Endothelial cell of umbilical vein (primary cell): ENCODE results near the gene SATB1. TPM values are rescaled to one million over a fixed set of nuclear protein-coding genes. Genes with fewer than 3 reads are reported as not detected.

Experiments used
- BruUV-seq: library from RNA; stranded (reverse); fragments of 400-500 nt; replicated peaks from 2 replicates; lab custom pipeline; 2021; lab: Mats Ljungman, UMichigan
- CTCF ChIA-PET: fragments of 300-600, 350-600 bp; sonication (Branson Sonifier 250); formaldehyde crosslinking; loops from one replicate; lab custom pipeline; 2021; ENCODE audit warnings: antibody characterized with exemption, inconsistent platforms; lab: Charles Lee
- POLR2A ChIA-PET: fragments of 300-600, 350-600 bp; sonication (Branson Sonifier 250); formaldehyde crosslinking; loops from one replicate; lab custom pipeline; 2021; ENCODE audit warnings: antibody characterized with exemption, inconsistent platforms; lab: Charles Lee
- DNase-seq: peaks from one replicate; pipeline ENCODE4 v3.0.0-alpha.2; 2011; ENCODE audit warnings: low read depth, low spot score
- FAIRE-seq: peaks from 2 replicates; lab custom pipeline; 2011; peaks lifted over from hg19 to GRCh38; lab: Jason Lieb, UNC
- H2AFZ ChIP-seq: 2 replicates; pipeline ENCODE4 v1.6.0; 2012; ENCODE audit warnings: low read depth, low read length, control low read depth, inconsistent platforms
- H3K27ac ChIP-seq: 2 replicates; pipeline ENCODE4 v1.5.1; 2011; ENCODE audit warnings: low read depth, mild to moderate bottlenecking, control low read depth, low read length, moderate library complexity; ENCODE audit not compliant: insufficient read depth
- H3K27me3 ChIP-seq, 2 experiments: 2 replicates each; pipeline versions ENCODE4 v1.6.0 to v1.6.1; 2011; ENCODE audit warnings: low read length in 2 of 2, mixed read lengths in 1 of 2; ENCODE audit not compliant: control insufficient read depth in 2 of 2, insufficient read depth in 2 of 2
- H3K36me3 ChIP-seq, 2 experiments: 2 replicates in 1 of 2; 3 replicates in 1 of 2; pipeline ENCODE4 v1.5.1; 2011; ENCODE audit warnings: low read length in 2 of 2, mild to moderate bottlenecking in 1 of 2, moderate library complexity in 1 of 2; ENCODE audit not compliant: control insufficient read depth in 2 of 2, insufficient read depth in 2 of 2; ENCODE audit errors: extremely low read depth in 1 of 2
- H3K4me1 ChIP-seq: 3 replicates; pipeline ENCODE4 v1.5.1; 2011; ENCODE audit warnings: mild to moderate bottlenecking, low read length; ENCODE audit not compliant: control insufficient read depth, insufficient read depth; ENCODE audit errors: extremely low read depth
- H3K4me2 ChIP-seq: 2 replicates; pipeline ENCODE4 v1.6.1; 2011; ENCODE audit warnings: low read length, control low read depth, mixed read lengths; ENCODE audit not compliant: insufficient read depth
- H3K4me3 ChIP-seq, 3 experiments: fragments of 200-600 bp in 1 of 3; sonication (generic), shearing (Covaris generic) in 1 of 3; replicated peaks in 1 of 3; 2 replicates each; pipeline ENCODE4 v1.5.1; 2011 to 2016; ENCODE audit warnings: control low read depth in 3 of 3, low read length in 3 of 3, mild to moderate bottlenecking in 2 of 3, inconsistent platforms in 1 of 3, low read depth in 1 of 3, moderate library complexity in 1 of 3; ENCODE audit not compliant: insufficient read depth in 1 of 3
- H3K79me2 ChIP-seq: 2 replicates; pipeline ENCODE4 v1.6.0; 2012; ENCODE audit warnings: low read length, inconsistent platforms; ENCODE audit not compliant: control insufficient read depth, insufficient read depth
- H3K9ac ChIP-seq: replicated peaks from 2 replicates; pipeline ENCODE3; 2011; ENCODE audit warnings: low read length, control low read depth; ENCODE audit not compliant: insufficient read depth; ENCODE audit errors: extremely low read depth
- H3K9me1 ChIP-seq: replicated peaks from 3 replicates; pipeline ENCODE4 v1.6.0; 2011; ENCODE audit warnings: mild to moderate bottlenecking, low read length; ENCODE audit not compliant: control insufficient read depth, insufficient read depth; ENCODE audit errors: extremely low read depth
- H3K9me3 ChIP-seq: replicated peaks from 2 replicates; pipeline ENCODE4 v1.5.1; 2012; ENCODE audit warnings: low read length, inconsistent platforms; ENCODE audit not compliant: control insufficient read depth, insufficient read depth
- H4K20me1 ChIP-seq: replicated peaks from 2 replicates; pipeline ENCODE3; 2011; ENCODE audit warnings: mild to moderate bottlenecking, low read length; ENCODE audit not compliant: control insufficient read depth, insufficient read depth; ENCODE audit errors: extremely low read depth
- CTCF ChIP-seq, 2 donors: IDR thresholded peaks; 1 replicate in 1 of 2; 2 replicates in 1 of 2; pipeline ENCODE4 v1.5.1; 2011; ENCODE audit warnings: low read length in 2 of 2, mild to moderate bottlenecking in 2 of 2, moderate library complexity in 2 of 2, control low read depth in 1 of 2, inconsistent platforms in 1 of 2, low read depth in 1 of 2; ENCODE audit not compliant: insufficient read depth in 1 of 2; ENCODE audit errors: extremely low read depth in 1 of 2
- EZH2 ChIP-seq: IDR thresholded peaks from 2 replicates; pipeline ENCODE4 v1.6.1; 2012; ENCODE audit warnings: borderline replicate concordance, low read depth, mild to moderate bottlenecking, moderate library complexity, low read length, inconsistent platforms; ENCODE audit not compliant: severe bottlenecking
- FOS ChIP-seq: IDR thresholded peaks from 2 replicates; pipeline ENCODE4 v1.6.1; 2011; ENCODE audit warnings: mild to moderate bottlenecking, low read length, moderate library complexity, borderline replicate concordance; ENCODE audit not compliant: insufficient read depth
- GATA2 ChIP-seq: IDR thresholded peaks from 2 replicates; pipeline ENCODE4 v1.7.0; 2011; ENCODE audit warnings: low read depth, mild to moderate bottlenecking, moderate library complexity, mixed read lengths, low read length; ENCODE audit not compliant: insufficient read length, insufficient read depth
- JUN ChIP-seq: IDR thresholded peaks from 2 replicates; pipeline ENCODE4 v1.6.1; 2011; ENCODE audit warnings: borderline replicate concordance, low read depth; ENCODE audit not compliant: insufficient read length, insufficient read depth
- MAX ChIP-seq: IDR thresholded peaks from 2 replicates; pipeline ENCODE4 v1.6.1; 2011; ENCODE audit not compliant: insufficient read depth, insufficient read length
- MYC ChIP-seq: IDR thresholded peaks from one replicate; pipeline ENCODE4 v1.6.1; 2011; ENCODE audit warnings: mild to moderate bottlenecking, low read depth, low read length
- POLR2A ChIP-seq: IDR thresholded peaks from 2 replicates; pipeline ENCODE4 v1.6.1; 2012; ENCODE audit warnings: low read depth, mild to moderate bottlenecking, control low read depth, low read length
- POLR2AphosphoS5 ChIP-seq: IDR thresholded peaks from 2 replicates; pipeline ENCODE4 v1.6.1; 2012; ENCODE audit warnings: low read depth, mild to moderate bottlenecking, control low read depth, low read length, moderate library complexity; ENCODE audit not compliant: insufficient read depth
- dilution Hi-C: fragments of 300-500 bp; cut with MboI; formaldehyde crosslinking; loops from one replicate; pipeline ENCODE4 v1.15.0; 2019; ENCODE audit warnings: low sequenced_read_pairs; ENCODE audit not compliant: extremely low pct_ligation_motif_present
- intact Hi-C: fragments of 100-400 bp; cut with micrococcal nuclease; formaldehyde crosslinking; loops from one replicate; pipeline ENCODE4 v1.10.0; 2022
- polyA plus RNA-seq, 4 experiments: library from polyadenylated mRNA; depleted of rRNA in 3 of 4; stranded (reverse) in 3 of 4; unstranded in 1 of 4; fragments of >200 nt; gene quantifications; 2 replicates each; pipeline versions ENCODE4 v1.2.1 to v1.2.3, GENCODE V29; 2011 to 2012; ENCODE audit warnings: missing spikeins in 1 of 4
- total RNA-seq: library from RNA; stranded (reverse); gene quantifications from 2 replicates; pipeline ENCODE4 v1.2.3, GENCODE V29; 2021

The SATB1 gene
- total and polyA plus RNA-seq, 2 donors (not counting 3 experiments of a cell fraction or from before 2014, with no cell fraction given): 3.9 to 6.2 TPM

GRCh38 chr3:18416332-18416731, 8.8 kb downstream of the SATB1 start:
- intact Hi-C loops: no loop called here
- no TSS peak for BruUV-seq
- Histone ChIP-seq H3K27me3 (peaks cover under 1 to 2% of the 10 kb centered on the region in 2 experiments), H3K9me1 (no peaks in the 10 kb centered on the region), H3K4me1 (no peaks in the 10 kb centered on the region), H2AFZ (no peak overlapping the region), H3K27ac (no peak overlapping the region), H3K9ac (no peak overlapping the region), H4K20me1 (no peaks in the 10 kb centered on the region), H3K9me3 (no peaks in the 10 kb centered on the region), H3K4me2 (no peak overlapping the region), H3K36me3 (no peaks in the 10 kb centered on the region), H3K79me2 (no peaks in the 10 kb centered on the region), H3K4me3 (no peak overlapping the region)
- no peak for DNase-seq
- ChIA-PET POLR2A (no interaction called here), CTCF (no interaction called here)
- dilution Hi-C loops: no loop called here
- no peak for FAIRE-seq
- TF ChIP-seq EZH2: no peak
- TF ChIP-seq MYC: no peak
- TF ChIP-seq POLR2AphosphoS5: no peak
- TF ChIP-seq FOS: no peak
- no peak for TF ChIP-seq POLR2A
- no peak for TF ChIP-seq CTCF (IDR thresholded peaks at IDR 0.05; ENCODE audit: extremely low read depth in 1 of 2, insufficient read depth in 1 of 2, low read depth in 1 of 2, low read length in 2 of 2)
- TF ChIP-seq GATA2: no peak
- no peak for TF ChIP-seq MAX
- TF ChIP-seq JUN: no peak
